ENCODE data around the gene DCP2. TPM values are rescaled to one million over a fixed set of nuclear protein-coding genes. Genes with fewer than 3 reads are reported as not detected.

Gene DCP2
- total and polyA plus RNA-seq, 7 donors: 5.5 to 26.8 (median 18.1) TPM

GRCh38 chr5:112973036-112973435, 3.6 kb upstream of the DCP2 start:
- Histone ChIP-seq H3K4me1 (peaks cover 0 to 12% (median 8%) of the 10 kb centered on the region in 4 donors), H3K27me3 (no peaks in the 10 kb centered on the region), H3K36me3 (no peaks in the 10 kb centered on the region), H3K4me3 (no peak overlapping the region), H3K9me3 (no peaks in the 10 kb centered on the region), H3K27ac (no peak overlapping the region)
- DNase-seq: no peak
- no peak for TF ChIP-seq POLR2A (IDR thresholded peaks at IDR 0.05)
- TF ChIP-seq POLR2AphosphoS5 (IDR thresholded peaks at IDR 0.05): no peak
- TF ChIP-seq CTCF (IDR thresholded peaks at IDR 0.05): no peak
- TF ChIP-seq EP300 (IDR thresholded peaks at IDR 0.05): no peak
- 32 to 75% methylated on average over 1 of the region's 1 CpG for WGBS, 2 donors
- intact Hi-C loops (cut with DNase I): no loop called here

GRCh38 chr5:112973904-112974303, 2.7 kb upstream of the DCP2 start:
- Histone ChIP-seq H3K27me3 (no peaks in the 10 kb centered on the region), H3K4me1 (peaks cover 0 to 20% (median 13%) of the 10 kb centered on the region in 4 donors), H3K27ac (no peak overlapping the region), H3K36me3 (no peaks in the 10 kb centered on the region), H3K9me3 (no peaks in the 10 kb centered on the region), H3K4me3 (no peak overlapping the region)
- no peak for DNase-seq
- WGBS, 2 donors: 90 to 97% methylated on average over 1 of the region's 1 CpG
- intact Hi-C loops (cut with DNase I): no loop called here
- no peak for TF ChIP-seq POLR2A (IDR thresholded peaks at IDR 0.05)
- no peak for TF ChIP-seq POLR2AphosphoS5 (IDR thresholded peaks at IDR 0.05)
- TF ChIP-seq CTCF (IDR thresholded peaks at IDR 0.05): no peak
- no peak for TF ChIP-seq EP300 (IDR thresholded peaks at IDR 0.05)

- no peak for DNase-seq
- intact Hi-C loops (cut with DNase I): loop anchor here (5.0 kb wide), 1 partner anchor 537 kb away; the partner anchor contains the start of gene YTHDC2
- Histone ChIP-seq H3K4me3 (no peak overlapping the region), H3K9me3 (no peaks in the 10 kb centered on the region), H3K27ac (no peak overlapping the region), H3K4me1 (peaks cover 0 to 30% (median 18%) of the 10 kb centered on the region in 4 donors), H3K36me3 (no peaks in the 10 kb centered on the region), H3K27me3 (no peaks in the 10 kb centered on the region)
- TF ChIP-seq POLR2A (IDR thresholded peaks at IDR 0.05) (no peak), CTCF (IDR thresholded peaks at IDR 0.05) (no peak), POLR2AphosphoS5 (IDR thresholded peaks at IDR 0.05) (no peak), EP300 (IDR thresholded peaks at IDR 0.05) (no peak)
- WGBS, 2 donors: 97 to 99% methylated on average over 1 of the region's 1 CpG
Measured at GRCh38 chr5:112974901-112975300, 1.7 kb upstream of the DCP2 start.

GRCh38 chr5:112975721-112976431, 722 bp upstream of the DCP2 start:
- Histone ChIP-seq H3K27ac (peak overlapping the region; percentile 88 to 93 (median 91)), H3K9me3 (no peaks in the 10 kb centered on the region), H3K36me3 (no peaks in the 10 kb centered on the region), H3K4me1 (peaks cover 0 to 36% (median 18%) of the 10 kb centered on the region in 4 donors), H3K27me3 (no peaks in the 10 kb centered on the region), H3K4me3 (peak overlapping the region; percentile 77 to 93 (median 88))
- no peak for TF ChIP-seq EP300 (IDR thresholded peaks at IDR 0.05)
- TF ChIP-seq CTCF (IDR thresholded peaks at IDR 0.05): no peak
- no peak for TF ChIP-seq POLR2AphosphoS5 (IDR thresholded peaks at IDR 0.05)
- TF ChIP-seq POLR2A (IDR thresholded peaks at IDR 0.05): no peak
- DNase-seq: no peak
- 25 to 32% methylated on average over 11 of the region's 11 CpGs for WGBS, 2 donors
- intact Hi-C loops (cut with DNase I): loop anchor here (1.0 to 5.0 kb wide), 2 partner anchors 54 to 536 kb away; partner anchors contain the start of genes REEP5 and YTHDC2
